Stimulated activated CD8-positive, alpha-beta memory T cell treated with anti-CD3 and anti-CD28 coated beads, Interleukin-15, amount 100 ng/mL, for 48 hours (primary cell): ENCODE results near the gene NDRG4.

Source experiments
- DNase-seq, 2 donors: peaks; one replicate each; pipeline ENCODE4 v3.0.0-alpha.2; 2020; ENCODE audit warnings: low read depth in 2 of 2

NDRG4 gene

GRCh38 chr16:58494981-58495520, 4.9 kb upstream of the NDRG4 start:
- peak; percentile 50 to 61 for DNase-seq

- DNase-seq = no peak
Measured at GRCh38 chr16:58495521-58496331, 4.2 kb upstream of the NDRG4 start.

- no peak for DNase-seq
Measured at GRCh38 chr16:58497468-58497867, 2.5 kb upstream of the NDRG4 start.

GRCh38 chr16:58497935-58498334, 2.0 kb upstream of the NDRG4 start:
- DNase-seq = no peak

GRCh38 chr16:58498341-58499091, 1.4 kb upstream of the NDRG4 start:
- no peak for DNase-seq

- no peak for DNase-seq
Measured at GRCh38 chr16:58499092-58499511, 841 bp upstream of the NDRG4 start.

DNA sequence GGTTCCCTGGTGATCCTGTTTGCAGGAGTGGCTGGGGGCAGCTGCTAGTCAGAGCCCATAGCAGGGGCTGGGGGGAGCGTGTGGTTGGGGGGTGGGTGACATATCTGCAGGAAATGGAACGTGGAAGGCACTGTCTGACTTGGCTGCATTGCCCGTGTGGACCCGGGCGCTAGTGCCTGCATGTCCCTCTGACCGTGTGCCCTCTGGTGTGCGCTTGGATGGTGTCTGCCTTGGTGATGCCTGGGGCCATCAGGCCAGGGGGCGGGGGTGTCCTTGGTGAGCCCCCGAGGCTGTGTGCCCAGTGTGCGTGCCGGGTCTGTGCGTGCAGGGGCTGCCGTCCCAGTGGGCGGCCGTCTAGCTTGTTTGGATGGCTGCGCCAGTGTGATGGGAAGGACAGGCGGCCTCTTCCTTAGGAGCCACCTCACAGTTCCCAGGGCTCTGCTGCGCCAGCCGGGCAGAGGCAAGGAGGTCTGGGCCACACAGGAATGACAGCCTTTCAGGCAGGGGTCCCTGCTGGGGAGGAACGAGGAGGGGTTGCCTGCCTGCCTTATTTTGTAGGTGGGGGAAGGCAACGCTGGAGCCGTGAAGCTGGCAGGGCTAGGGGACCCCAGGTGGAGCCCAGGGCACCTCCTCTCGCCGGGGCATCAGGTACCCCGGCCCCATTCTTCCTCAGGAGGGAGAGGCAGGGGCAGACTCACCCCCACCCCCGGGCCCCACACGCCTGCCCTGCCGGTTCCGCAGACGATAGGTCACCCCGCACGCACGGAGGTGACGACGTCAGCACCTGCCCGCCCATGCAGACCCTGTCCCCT, 693 bp downstream of the NDRG4 start:
- DNase-seq = no peak

DNA sequence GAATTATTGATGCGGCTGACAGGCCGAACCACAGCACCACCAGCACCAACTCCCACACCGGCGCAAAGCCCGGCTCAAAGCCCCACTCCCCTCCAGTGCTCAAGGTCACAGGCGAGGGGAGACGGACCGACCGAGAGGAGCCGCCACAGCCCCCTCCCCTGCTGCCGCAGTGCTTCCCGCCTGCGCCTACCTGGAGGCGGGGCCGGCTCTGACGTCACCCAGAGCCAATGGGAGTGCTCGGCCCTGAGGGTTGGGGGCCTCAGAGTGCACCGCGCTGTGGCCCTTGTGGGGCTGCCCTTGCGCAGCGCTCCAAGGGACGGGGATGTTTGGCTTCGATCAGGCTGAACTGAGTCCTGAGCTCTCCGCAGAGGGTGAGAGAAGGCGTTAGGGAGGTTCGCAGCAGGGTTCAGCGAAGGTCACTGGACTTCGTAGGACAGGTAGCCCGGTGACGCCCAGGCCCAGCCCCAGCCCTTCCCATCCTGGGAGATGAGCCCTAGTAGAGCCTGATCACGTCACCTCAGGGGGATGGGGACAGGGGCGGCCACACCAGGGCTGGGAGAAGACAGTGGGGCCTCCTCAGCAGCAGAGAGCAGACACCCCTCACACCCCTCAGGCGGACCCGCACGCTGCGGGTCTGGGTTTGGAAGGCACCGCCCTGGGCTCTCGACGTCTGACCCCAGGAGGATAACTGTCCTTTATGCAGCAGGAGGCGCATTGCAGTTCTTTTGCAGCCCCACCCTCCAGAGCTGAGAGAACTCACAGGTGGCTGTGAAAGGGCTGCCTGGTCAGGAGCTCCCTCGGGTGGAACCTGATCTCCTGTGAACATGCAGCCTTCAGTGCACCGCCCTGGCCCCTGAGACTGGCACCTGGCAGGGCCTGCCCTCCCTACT, 1.5 kb downstream of the NDRG4 start:
- peak in 1 of 2 donors; percentile 26 for DNase-seq

DNA sequence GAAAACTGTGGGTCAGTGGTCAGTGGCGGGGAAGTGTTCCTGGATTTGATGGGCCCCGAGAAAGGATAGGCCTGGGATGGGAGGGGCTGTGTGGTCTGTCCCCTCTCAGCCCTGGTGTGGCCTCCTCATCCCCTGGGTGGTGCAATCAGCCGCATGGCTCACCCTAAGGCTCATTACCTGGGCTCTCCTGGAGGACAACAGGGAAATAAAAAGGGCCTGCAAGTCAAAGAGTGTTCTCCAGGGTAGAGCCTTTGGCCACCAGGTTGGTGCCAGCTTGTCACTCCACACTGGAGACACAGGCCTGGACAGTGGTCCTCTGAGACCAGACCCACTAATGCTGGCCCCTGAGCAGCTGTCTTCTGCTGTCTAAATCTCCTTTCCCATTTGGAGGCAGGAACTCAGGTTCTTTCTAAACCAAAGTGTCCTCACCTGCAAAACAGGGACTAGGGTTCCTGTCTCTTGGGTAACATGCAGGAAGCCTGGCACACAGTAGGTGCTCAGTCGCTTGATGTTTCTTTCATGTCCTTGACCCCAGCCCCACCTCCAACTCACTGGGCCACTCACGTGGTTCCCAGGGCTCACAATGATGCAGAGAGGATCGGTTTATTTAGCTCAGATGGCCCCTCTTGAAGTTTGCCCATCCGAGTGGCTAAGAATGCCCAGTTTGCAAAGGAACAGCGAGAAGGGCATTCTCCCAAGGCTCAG, 2.4 kb downstream of the NDRG4 start:
- no peak for DNase-seq

DNA sequence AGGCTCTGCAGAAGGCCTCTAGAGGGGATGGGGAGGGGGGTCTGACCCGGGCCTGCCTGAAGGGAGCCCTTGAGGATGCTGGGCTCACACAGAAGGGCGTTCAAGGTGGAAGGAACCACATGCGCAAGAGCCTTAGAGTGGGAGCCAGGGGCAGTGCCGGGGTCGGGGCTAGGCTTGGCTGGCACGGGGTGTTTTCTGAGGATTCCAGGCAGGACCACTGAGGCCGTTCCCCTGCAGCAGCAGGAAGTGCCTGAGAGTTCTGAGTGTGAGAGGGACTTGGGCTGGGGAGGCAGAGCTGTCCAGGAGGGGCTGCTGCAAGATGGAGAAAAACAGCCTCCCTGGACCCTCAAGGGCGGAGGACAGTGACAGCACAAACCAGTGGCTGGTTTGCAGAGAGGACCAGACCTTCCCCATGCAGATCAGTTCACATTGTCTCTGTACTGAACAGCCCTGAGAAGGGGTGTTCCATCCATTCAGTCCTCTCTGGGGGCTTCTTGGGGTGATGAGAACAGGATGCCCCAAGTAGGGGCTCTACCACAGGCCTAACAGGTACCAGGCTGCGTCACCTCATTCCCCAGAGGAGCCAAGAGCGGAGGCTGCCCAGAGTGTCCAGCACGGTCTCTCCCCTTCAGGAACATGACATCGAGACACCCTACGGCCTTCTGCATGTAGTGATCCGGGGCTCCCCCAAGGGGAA, 3.4 kb downstream of the NDRG4 start:
- no peak for DNase-seq

GRCh38 chr16:58503863-58504688, 4.1 kb downstream of the NDRG4 start:
- no peak for DNase-seq

- no peak for DNase-seq
Measured at GRCh38 chr16:58506241-58507194, 6.6 kb downstream of the NDRG4 start.

- no peak for DNase-seq
Measured at GRCh38 chr16:58507195-58507962, 7.4 kb downstream of the NDRG4 start.

DNA sequence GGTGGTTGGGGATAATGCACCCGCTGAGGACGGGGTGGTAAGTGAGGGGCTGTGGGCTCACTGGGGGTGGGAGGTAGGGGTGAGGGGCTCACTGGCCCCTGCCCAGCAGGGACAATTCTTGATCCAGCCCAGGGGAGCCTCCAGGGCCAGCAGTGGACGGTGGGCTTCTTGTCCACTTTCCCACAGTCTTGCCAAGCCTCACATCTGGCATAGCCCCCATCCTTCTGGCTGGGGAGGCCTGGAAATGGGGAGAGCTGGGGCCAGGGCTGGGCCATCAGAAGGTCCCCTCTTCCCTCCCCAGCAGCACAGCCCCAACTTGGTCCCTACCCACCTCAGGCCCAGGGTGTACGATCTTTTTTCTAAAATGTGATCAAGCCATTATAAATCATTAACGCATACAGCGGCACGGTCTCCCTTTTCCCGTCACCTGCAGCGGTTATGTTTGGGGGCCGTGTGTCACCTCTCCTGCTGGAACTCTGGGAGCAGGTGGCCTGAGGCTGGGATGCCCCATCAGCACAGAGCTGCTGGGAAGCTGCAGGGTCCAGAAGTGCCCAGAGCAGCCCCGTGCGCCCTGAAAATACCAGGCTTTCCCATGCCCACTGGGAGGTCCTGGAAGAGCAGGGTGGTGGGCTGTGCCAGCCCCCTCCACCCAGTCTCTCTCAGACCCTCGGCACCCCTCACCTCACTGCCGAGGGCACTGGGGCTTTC, 8.2 kb downstream of the NDRG4 start:
- DNase-seq = no peak

- DNase-seq = no peak
Measured at GRCh38 chr16:58508671-58509251, 8.8 kb downstream of the NDRG4 start.
